Right lobe of liver (tissue), 6 donors: Measurements from ENCODE around the gene ATG7. TPM values are rescaled to one million over a fixed set of nuclear protein-coding genes. Genes with fewer than 3 reads are reported as not detected.
A peak's percentile ranks its signal among the peaks of the same experiment; 100 is the strongest.

Experiments
- ATAC-seq, 4 donors: fragments of 200-7000 bp; cut with Tn5 transposase; one replicate each; pipeline ENCODE4 v1.9.1; 2020; ENCODE audit warnings: mild to moderate bottlenecking in 4 of 4, moderate library complexity in 4 of 4
- DNase-seq, 3 donors: peaks; one replicate each; pipeline ENCODE4 v3.0.0-alpha.2; 2020
- H3K27ac ChIP-seq, 3 donors: fragments of 200-600 bp; one replicate each; pipeline ENCODE4 v1.8.0; 2022
- H3K27me3 ChIP-seq, 2 donors: fragments of 200-600 bp; one replicate each; pipeline ENCODE4 v1.8.0; 2022
- H3K36me3 ChIP-seq, 4 donors: fragments of 200-600 bp; sonication (generic) in 1 of 4; one replicate each; pipeline versions ENCODE4 v1.5.1 to v1.8.0; 2017 to 2022; ENCODE audit warnings: control low read depth in 1 of 4
- H3K4me1 ChIP-seq, 4 donors: fragments of 200-600 bp; sonication (generic) in 1 of 4; one replicate each; pipeline versions ENCODE4 v1.5.1 to v1.8.0; 2017 to 2022; ENCODE audit warnings: control low read depth in 1 of 4
- H3K4me3 ChIP-seq, 3 donors: fragments of 200-600 bp; one replicate each; pipeline ENCODE4 v1.8.0; 2022
- H3K9me3 ChIP-seq, 4 donors: fragments of 200-600 bp; sonication (generic) in 1 of 4; one replicate each; pipeline versions ENCODE4 v1.5.1 to v1.8.0; 2017 to 2022; ENCODE audit warnings: control low read depth in 1 of 4
- POLR2A ChIP-seq: fragments of 450-650 bp; IDR thresholded peaks from one replicate; pipeline ENCODE4 v1.6.1; 2017; ENCODE audit warnings: antibody characterized with exemption, mild to moderate bottlenecking
- WGBS: methylation state at CpG from one replicate; pipeline ENCODE4 v1.1.6; 2018; ENCODE audit warnings: low coverage, low lambda C conversion rate; ENCODE audit not compliant: insufficient coverage; ENCODE audit errors: missing lambda C conversion rate; 5-methylcytosine and 5-hydroxymethylcytosine counted together
- intact Hi-C, 2 donors: fragments of 100-400 bp; cut with DNase I; formaldehyde crosslinking; loops; one replicate each; pipeline versions ENCODE4 v1.11.2 to v1.14.1; 2022
- total RNA-seq, 6 experiments: library from RNA; depleted of rRNA in 2 of 6; stranded (reverse); fragments of >200 nt in 2 of 6; fragmentation: NEBNext Ultra II Directional in 3 of 6; extraction: Animal tissue kit (Norgen Biotek cat#: 25700) in 3 of 6; gene quantifications; one replicate each; pipeline versions ENCODE4 v1.1.0 to v1.2.4, GENCODE V29; 2016 to 2023
- TF ChIP-seq, protein P1 (sequence below), 4 donors: fragments of 200-600 bp in 3 of 4; fragments of 450-650 bp in 1 of 4; IDR thresholded peaks; one replicate each; pipeline versions ENCODE4 v1.5.1 to v1.8.0; 2016 to 2022; ENCODE audit warnings: antibody characterized with exemption in 4 of 4, mild to moderate bottlenecking in 2 of 4
- donor health status: DM: no; HTN: yes; CAD: no.
- donor health status: DM: no; HTN: no; CAD: no.
- donor health status: DM: no; HTN: no; CAD: no.
- donor health status: DM: no; HTN: yes; CAD: no.
- donor health status: DM: no; HTN: yes; CAD: no.

Gene ATG7
- total RNA-seq, 6 experiments from 2014 or later: 13.6 to 21.1 (median 15.8) TPM

DNA sequence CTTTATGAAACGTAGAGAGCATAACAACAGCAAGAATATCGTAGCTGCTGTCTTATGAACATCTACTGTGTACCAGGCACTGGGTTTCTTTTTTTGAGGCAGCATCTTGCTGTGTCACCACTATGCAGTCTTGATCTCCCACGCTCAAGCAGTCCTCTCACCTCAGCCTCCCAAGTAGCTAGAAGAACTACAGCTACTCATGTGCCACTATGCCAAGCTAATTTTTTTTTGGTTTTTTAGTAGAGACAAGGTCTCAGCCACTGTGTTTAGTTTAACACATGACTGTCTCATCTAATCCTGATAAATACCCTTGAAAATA is 241.6 kb downstream of the ATG7 start:
- no peaks in the 10 kb centered on the region for H3K27me3 ChIP-seq
- no peak for TF ChIP-seq POLR2A
- TF ChIP-seq, protein P1, sequence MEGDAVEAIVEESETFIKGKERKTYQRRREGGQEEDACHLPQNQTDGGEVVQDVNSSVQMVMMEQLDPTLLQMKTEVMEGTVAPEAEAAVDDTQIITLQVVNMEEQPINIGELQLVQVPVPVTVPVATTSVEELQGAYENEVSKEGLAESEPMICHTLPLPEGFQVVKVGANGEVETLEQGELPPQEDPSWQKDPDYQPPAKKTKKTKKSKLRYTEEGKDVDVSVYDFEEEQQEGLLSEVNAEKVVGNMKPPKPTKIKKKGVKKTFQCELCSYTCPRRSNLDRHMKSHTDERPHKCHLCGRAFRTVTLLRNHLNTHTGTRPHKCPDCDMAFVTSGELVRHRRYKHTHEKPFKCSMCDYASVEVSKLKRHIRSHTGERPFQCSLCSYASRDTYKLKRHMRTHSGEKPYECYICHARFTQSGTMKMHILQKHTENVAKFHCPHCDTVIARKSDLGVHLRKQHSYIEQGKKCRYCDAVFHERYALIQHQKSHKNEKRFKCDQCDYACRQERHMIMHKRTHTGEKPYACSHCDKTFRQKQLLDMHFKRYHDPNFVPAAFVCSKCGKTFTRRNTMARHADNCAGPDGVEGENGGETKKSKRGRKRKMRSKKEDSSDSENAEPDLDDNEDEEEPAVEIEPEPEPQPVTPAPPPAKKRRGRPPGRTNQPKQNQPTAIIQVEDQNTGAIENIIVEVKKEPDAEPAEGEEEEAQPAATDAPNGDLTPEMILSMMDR (IDR thresholded peaks at IDR 0.05): no peak
- no peaks in the 10 kb centered on the region for H3K9me3 ChIP-seq
- no peak overlapping the region for H3K4me3 ChIP-seq
- no peaks in the 10 kb centered on the region for H3K36me3 ChIP-seq
- intact Hi-C loops: no loop called here
- ATAC-seq (peak in 1 of 4 donors; percentile 17), DNase-seq (no peak)
- H3K4me1 ChIP-seq: peaks cover 0 to under 1% (median 0%) of the 10 kb centered on the region in 4 donors
- H3K27ac ChIP-seq: no peak overlapping the region
- WGBS: no CpG with 5 or more reads among the region's 3 CpGs

DNA sequence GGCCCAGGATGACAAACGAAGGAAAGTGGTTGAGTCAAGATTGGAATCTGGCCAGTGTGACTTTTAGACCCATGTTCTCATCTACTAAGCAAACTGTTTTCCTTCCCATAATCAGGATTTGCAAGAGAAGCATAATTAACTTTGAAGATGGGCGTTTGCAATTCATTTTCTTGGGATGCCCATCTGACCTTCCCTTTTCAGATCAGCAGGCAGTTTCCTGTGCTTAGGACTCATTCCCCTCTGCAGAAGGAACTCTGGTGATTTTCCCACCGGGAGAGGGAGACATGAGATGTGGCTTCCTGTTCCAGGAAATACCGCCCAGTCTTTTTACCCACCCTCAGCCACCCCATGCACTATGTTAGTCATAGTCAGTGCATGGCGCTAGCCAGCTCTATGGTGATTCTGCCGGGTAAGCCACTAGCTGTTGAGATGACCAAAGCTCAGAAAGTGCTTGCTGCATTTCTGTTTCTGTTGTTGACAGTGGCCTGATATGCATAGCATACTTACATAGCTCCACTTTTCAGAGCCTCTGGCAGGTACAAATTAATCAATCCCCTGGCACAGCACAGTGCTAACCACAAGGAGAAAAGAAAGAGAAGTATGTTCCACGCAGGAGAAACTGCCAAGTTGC is 242.1 kb downstream of the ATG7 start:
- no peaks in the 10 kb centered on the region for H3K9me3 ChIP-seq
- TF ChIP-seq, protein P1 (IDR thresholded peaks at IDR 0.05): no peak
- TF ChIP-seq POLR2A: no peak
- H3K36me3 ChIP-seq: no peaks in the 10 kb centered on the region
- H3K27me3 ChIP-seq: no peaks in the 10 kb centered on the region
- H3K4me3 ChIP-seq: no peak overlapping the region
- WGBS: 40% methylated on average over 6 of the region's 7 CpGs
- ATAC-seq (peak; percentile 77 to 93 (median 80)), DNase-seq (no peak)
- intact Hi-C loops: no loop called here
- no peak overlapping the region for H3K27ac ChIP-seq
- H3K4me1 ChIP-seq: no peaks in the 10 kb centered on the region

DNA sequence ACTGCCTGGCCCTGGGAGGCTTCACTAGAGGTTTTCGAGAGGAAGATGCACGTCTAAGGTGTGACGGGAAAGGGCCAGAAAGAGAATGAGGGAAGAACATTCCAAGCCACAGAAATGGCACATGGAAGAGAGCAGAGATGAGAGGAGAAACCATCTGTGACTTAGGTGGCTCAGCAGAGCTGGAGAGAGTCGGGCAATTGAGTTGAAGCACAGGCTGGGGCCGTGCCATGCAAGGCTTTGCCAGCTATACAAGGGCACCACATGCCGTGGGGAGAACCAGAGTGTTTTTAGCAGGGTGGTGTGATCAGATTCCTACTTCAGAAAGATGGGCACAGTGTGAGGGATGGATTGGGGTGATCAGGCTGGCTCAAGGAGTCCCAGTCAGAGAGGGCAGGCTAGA is 245.4 kb downstream of the ATG7 start:
- intact Hi-C loops: no loop called here
- Histone ChIP-seq H3K4me3 (no peak overlapping the region), H3K4me1 (no peaks in the 10 kb centered on the region), H3K9me3 (no peaks in the 10 kb centered on the region), H3K27ac (no peak overlapping the region), H3K36me3 (no peaks in the 10 kb centered on the region), H3K27me3 (no peaks in the 10 kb centered on the region)
- DNase-seq (no peak), ATAC-seq (no peak)
- WGBS: 88% methylated on average over 6 of the region's 6 CpGs
- no peak for TF ChIP-seq POLR2A
- TF ChIP-seq, protein P1 (IDR thresholded peaks at IDR 0.05): no peak

DNA sequence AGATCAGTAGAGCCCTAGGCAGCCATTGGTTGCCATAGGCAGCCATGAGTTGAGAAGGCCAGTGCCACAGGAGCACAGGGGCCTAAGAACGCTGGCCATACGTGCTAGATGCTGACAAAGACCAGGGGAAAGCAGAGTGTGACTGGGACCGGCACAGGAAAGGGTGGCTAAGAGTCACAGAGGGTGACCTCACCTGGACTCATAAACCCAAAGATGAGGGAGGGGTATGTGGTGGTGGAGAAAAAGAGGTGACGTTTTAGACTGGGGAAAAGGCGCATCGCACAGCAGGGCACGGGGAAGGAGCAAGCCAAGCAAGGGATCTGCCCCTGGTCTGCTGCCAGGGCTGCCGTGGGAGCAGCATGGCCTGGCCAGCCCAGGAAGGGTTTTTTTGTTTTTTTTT is 249.0 kb downstream of the ATG7 start:
- H3K4me3 ChIP-seq: no peak overlapping the region
- 93% methylated on average over 5 of the region's 8 CpGs for WGBS
- no peak for TF ChIP-seq POLR2A
- TF ChIP-seq, protein P1 (IDR thresholded peaks at IDR 0.05): no peak
- ATAC-seq (no peak), DNase-seq (no peak)
- H3K27me3 ChIP-seq: no peaks in the 10 kb centered on the region
- H3K36me3 ChIP-seq: no peaks in the 10 kb centered on the region
- intact Hi-C loops: no loop called here
- H3K27ac ChIP-seq: no peak overlapping the region
- no peaks in the 10 kb centered on the region for H3K4me1 ChIP-seq
- no peaks in the 10 kb centered on the region for H3K9me3 ChIP-seq

DNA sequence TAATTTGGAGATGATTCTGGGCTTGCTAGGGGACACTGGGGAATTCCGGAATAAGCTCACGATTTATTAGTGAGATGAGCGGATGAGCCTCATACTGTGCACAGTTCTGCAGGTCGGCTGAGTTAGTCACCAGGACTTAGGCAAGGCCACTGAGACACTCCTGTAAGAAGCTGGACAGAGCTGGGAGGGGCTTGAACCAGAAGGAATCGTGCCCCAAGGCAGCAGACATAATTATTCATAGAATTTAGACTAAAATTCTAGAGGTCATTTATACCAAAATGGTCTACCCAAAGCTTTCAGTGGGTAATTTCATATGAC is 250.2 kb downstream of the ATG7 start:
- 89% methylated on average over 5 of the region's 5 CpGs for WGBS
- H3K36me3 ChIP-seq: no peaks in the 10 kb centered on the region
- H3K9me3 ChIP-seq: no peaks in the 10 kb centered on the region
- intact Hi-C loops: no loop called here
- no peak overlapping the region for H3K4me3 ChIP-seq
- no peak overlapping the region for H3K27ac ChIP-seq
- ATAC-seq (no peak), DNase-seq (no peak)
- H3K4me1 ChIP-seq: no peaks in the 10 kb centered on the region
- no peaks in the 10 kb centered on the region for H3K27me3 ChIP-seq
- TF ChIP-seq, protein P1 (IDR thresholded peaks at IDR 0.05): no peak
- no peak for TF ChIP-seq POLR2A
